HepG2 (cell line): ENCODE data around the gene ENHO. TPM values are rescaled to one million over a fixed set of nuclear protein-coding genes. Genes with fewer than 3 reads are reported as not detected.
A peak's percentile ranks its signal among the peaks of the same experiment; 100 is the strongest.

Experiments used
- ATAC-seq: fragments of 200-7000 bp; cut with Tn5 transposase; 3 replicates; pipeline ENCODE4 v1.9.1; 2020; ENCODE audit warnings: mild to moderate bottlenecking, moderate library complexity
- BruUV-seq: library from RNA; stranded (reverse); fragments of 400-500 nt; replicated peaks from 2 replicates; lab custom pipeline; 2021; lab: Mats Ljungman, UMichigan
- CTCF ChIA-PET: fragments of 300-600 bp; formaldehyde crosslinking; extraction: SDS; loops from one replicate; lab custom pipeline; 2021; ENCODE audit warnings: low total read pairs, inconsistent platforms, low intra/inter-chr PET ratio; lab: Yijun Ruan, JAX
- POLR2A ChIA-PET: fragments of 350-600 bp; sonication (Branson Sonifier 250); formaldehyde crosslinking; loops from one replicate; lab custom pipeline; 2020; ENCODE audit warnings: antibody characterized with exemption, inconsistent platforms; lab: Yijun Ruan, JAX
- DNase-seq: peaks from one replicate; pipeline ENCODE4 v3.0.0-alpha.2; 2015; ENCODE audit warnings: low spot score
- FAIRE-seq: peaks from 3 replicates; lab custom pipeline; 2011; peaks lifted over from hg19 to GRCh38; lab: Jason Lieb, UNC
- H2AFZ ChIP-seq: one replicate; pipeline ENCODE4 v1.6.1; 2011; ENCODE audit warnings: low read length, inconsistent platforms
- H3K27ac ChIP-seq: fragments of 300-600 bp; 3 replicates; pipeline ENCODE4 v1.8.0; 2011; ENCODE audit warnings: mixed run types, mild to moderate bottlenecking, mixed read lengths, low read length, inconsistent platforms; ENCODE audit not compliant: insufficient read depth; ENCODE audit errors: extremely low read length
- H3K27me3 ChIP-seq, 2 experiments: fragments of 200-600 bp in 1 of 2; 2 replicates in 1 of 2; 3 replicates in 1 of 2; pipeline versions ENCODE4 v1.6.0 to v1.8.0; 2011; ENCODE audit warnings: low read length in 2 of 2, mild to moderate bottlenecking in 2 of 2, moderate library complexity in 2 of 2, inconsistent platforms in 1 of 2; ENCODE audit not compliant: insufficient read depth in 2 of 2, control insufficient read depth in 1 of 2
- H3K36me3 ChIP-seq, 2 experiments: fragments of 200-600 bp in 1 of 2; replicated peaks in 1 of 2; 2 replicates in 1 of 2; 3 replicates in 1 of 2; pipeline versions ENCODE4 v1.5.1 to v1.8.0; 2011; ENCODE audit warnings: low read length in 2 of 2, inconsistent platforms in 1 of 2; ENCODE audit not compliant: insufficient read depth in 2 of 2, control insufficient read depth in 1 of 2
- H3K4me1 ChIP-seq: 2 replicates; pipeline ENCODE4 v1.5.1; 2012; ENCODE audit warnings: low read length, inconsistent platforms; ENCODE audit not compliant: insufficient read depth
- H3K4me2 ChIP-seq: 2 replicates; pipeline ENCODE4 v1.6.0; 2011; ENCODE audit warnings: low read depth, low read length, inconsistent platforms
- H3K4me3 ChIP-seq, 3 experiments: fragments of 200-600 bp in 1 of 3; sonication (generic), shearing (Covaris generic) in 1 of 3; replicated peaks in 1 of 3; 2 replicates each; pipeline ENCODE4 v1.5.1; 2011 to 2016; ENCODE audit warnings: low read length in 3 of 3, inconsistent platforms in 2 of 3, low read depth in 2 of 3, mild to moderate bottlenecking in 2 of 3, control low read depth in 1 of 3, mixed read lengths in 1 of 3; ENCODE audit not compliant: insufficient read depth in 1 of 3
- H3K79me2 ChIP-seq: one replicate; pipeline ENCODE4 v1.6.1; 2011; ENCODE audit warnings: low read length, inconsistent platforms; ENCODE audit not compliant: insufficient read depth
- H3K9ac ChIP-seq: 2 replicates; pipeline ENCODE4 v1.6.0; 2011; ENCODE audit warnings: mild to moderate bottlenecking, low read depth, low read length, inconsistent platforms; ENCODE audit not compliant: insufficient read depth
- H3K9me3 ChIP-seq: 2 replicates; pipeline ENCODE4 v1.5.1; 2012; ENCODE audit warnings: mild to moderate bottlenecking, low read length
- H4K20me1 ChIP-seq: 2 replicates; pipeline ENCODE4 v1.6.0; 2011; ENCODE audit warnings: inconsistent platforms, mild to moderate bottlenecking, low read length, moderate library complexity; ENCODE audit not compliant: insufficient read depth
- ATF6 ChIP-seq: sonication (generic); formaldehyde crosslinking; conservative IDR thresholded peaks from 2 replicates; pipeline ENCODE4 v1.4.0; 2020; ENCODE audit warnings: missing genetic modification reagents
- CTCF ChIP-seq: sonication (generic); formaldehyde crosslinking; IDR thresholded peaks from 2 replicates; pipeline ENCODE4 v1.5.0; 2020; ENCODE audit warnings: mild to moderate bottlenecking, missing genetic modification reagents, moderate library complexity
- MLX ChIP-seq: IDR thresholded peaks from 2 replicates; pipeline ENCODE4 v1.6.1; 2016
- RAD21 ChIP-seq: fragments of 450-650 bp; formaldehyde crosslinking; IDR thresholded peaks from 2 replicates; pipeline ENCODE4 v1.5.0; 2020; ENCODE audit warnings: mild to moderate bottlenecking
- SMC3 ChIP-seq: IDR thresholded peaks from 2 replicates; pipeline ENCODE4 v1.6.1; 2011; ENCODE audit warnings: low read length, improper control_type of control experiment
- STAG1 ChIP-seq: sonication (generic); formaldehyde crosslinking; IDR thresholded peaks from 2 replicates; pipeline ENCODE4 v1.4.0; 2020; ENCODE audit warnings: missing genetic modification reagents
- SUZ12 ChIP-seq: fragments of 150-350 bp; IDR thresholded peaks from 2 replicates; pipeline ENCODE4 v1.6.1; 2014; ENCODE audit warnings: low read depth, low read length
- XRCC5 ChIP-seq: fragments of 200-400 bp; formaldehyde crosslinking; optimal IDR thresholded peaks from 2 replicates; pipeline ENCODE3; 2017; ENCODE audit warnings: mild to moderate bottlenecking, low read length
- ZNF501 ChIP-seq: sonication (generic); formaldehyde crosslinking; IDR thresholded peaks from 2 replicates; pipeline ENCODE4 v1.5.1; 2020; ENCODE audit warnings: mild to moderate bottlenecking, moderate library complexity, missing genetic modification reagents
- ZNF781 ChIP-seq: sonication (generic); formaldehyde crosslinking; IDR thresholded peaks from 2 replicates; pipeline ENCODE4 v1.5.1; 2020; ENCODE audit warnings: borderline replicate concordance, mild to moderate bottlenecking, missing genetic modification reagents; ENCODE audit errors: not compliant biosample characterization
- ZNF788 ChIP-seq: sonication (generic); formaldehyde crosslinking; IDR thresholded peaks from 2 replicates; pipeline ENCODE4 v1.5.0; 2020; ENCODE audit warnings: mild to moderate bottlenecking, missing genetic modification reagents, borderline replicate concordance
- WGBS: methylation state at CpG from one replicate; pipeline ENCODE4 v1.1.6; 2017; ENCODE audit warnings: low lambda C conversion rate; 5-methylcytosine and 5-hydroxymethylcytosine counted together
- in situ Hi-C: cut with HindIII; loops from 2 replicates; pipeline ENCODE4 v1.10.0; 2017; ENCODE audit warnings: low pct_unique_long_range_greater_than_20kb; ENCODE audit not compliant: extremely low pct_ligation_motif_present
- intact Hi-C: fragments of 100-400 bp; cut with micrococcal nuclease; formaldehyde crosslinking; loops from one replicate; pipeline ENCODE4 v1.10.0; 2022; ENCODE audit not compliant: unreplicated experiment
- polyA plus RNA-seq, 8 experiments: library from polyadenylated mRNA; depleted of rRNA in 3 of 8; stranded (reverse) in 7 of 8; unstranded in 1 of 8; fragments of >200 nt; fragmentation: Illumina TruSeq in 4 of 8; extraction: Trizol in 4 of 8; gene quantifications; 2 replicates each; pipeline versions ENCODE4 v1.2.1 to v1.2.3, GENCODE V29; 2011 to 2016; ENCODE audit warnings: low read depth in 4 of 8, missing spikeins in 1 of 8, mixed read lengths in 1 of 8; ENCODE audit not compliant: insufficient read depth in 1 of 8
- total RNA-seq, 5 experiments: library from RNA; depleted of rRNA; stranded (reverse); fragments of >200 nt; fragmentation: Illumina TruSeq; extraction: Trizol; gene quantifications; 2 replicates each; pipeline ENCODE4 v1.2.3, GENCODE V29; 2016; ENCODE audit warnings: low read depth in 1 of 5
- TF ChIP-seq, protein P1 (sequence below): sonication (generic); formaldehyde crosslinking; IDR thresholded peaks from 2 replicates; pipeline ENCODE4 v1.8.1; 2023; ENCODE audit warnings: missing genetic modification reagents, inconsistent platforms, borderline replicate concordance
- TF ChIP-seq, protein P2 (sequence below): sonication (generic); formaldehyde crosslinking; IDR thresholded peaks from 2 replicates; pipeline ENCODE4 v1.4.0; 2020; ENCODE audit warnings: mild to moderate bottlenecking, missing genetic modification reagents
- TF ChIP-seq, protein P3 (sequence below): IDR thresholded peaks from 2 replicates; pipeline ENCODE4 v1.6.1; 2016; ENCODE audit warnings: missing biosample characterization, missing genetic modification reagents, low read depth

The ENHO gene
- total and polyA plus RNA-seq, 2 of the 13 experiments (the other 11 are each of a cell fraction or from before 2014, with no cell fraction given), result 0.08 to 0.60 TPM

DNA sequence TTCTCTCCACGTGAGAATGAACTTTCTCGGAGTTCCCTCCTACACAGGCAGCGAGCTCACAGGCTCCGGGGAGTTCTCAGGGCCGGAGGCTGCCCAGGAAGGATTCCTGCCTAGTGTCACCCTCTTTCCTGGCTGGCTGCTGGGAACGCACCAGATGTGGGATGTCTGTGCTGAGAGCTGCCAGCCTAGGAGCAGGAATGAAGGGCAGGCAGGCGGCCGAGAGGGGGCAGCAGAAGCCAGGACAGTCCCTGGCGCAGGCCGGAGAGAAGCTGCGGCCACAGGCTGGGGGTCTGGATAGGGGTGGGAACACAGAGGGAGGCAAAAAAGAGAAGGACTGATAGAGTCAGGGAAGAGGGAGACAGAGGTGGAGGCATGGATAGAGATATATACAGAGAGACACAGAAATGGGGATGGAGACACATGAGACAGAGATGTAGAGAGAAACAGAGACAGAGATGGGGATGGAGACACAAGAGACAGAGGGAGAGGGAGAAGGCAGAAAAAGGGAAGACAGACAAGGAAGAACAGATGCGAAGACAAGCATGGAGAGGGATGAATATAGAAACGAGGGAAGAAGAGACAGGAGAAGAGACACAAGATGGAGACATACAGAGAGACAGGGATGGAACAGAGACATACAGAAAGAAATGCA is 25.3 kb upstream of the ENHO start:
- intact Hi-C loops, result loop anchor here (1.0 to 5.0 kb wide), 4 partner anchors 43 to 111 kb away; no protein-coding TSS in a partner anchor
- ChIA-PET CTCF (interaction anchor here (0.9 to 3.9 kb wide), 8 partner anchors 30 to 144 kb away, joined by 3 to 42 read pairs (median 6); no protein-coding TSS in a partner anchor), POLR2A (no interaction called here)
- no peak overlapping the region for H3K4me3 ChIP-seq
- no peaks in the 10 kb centered on the region for H3K9me3 ChIP-seq
- DNase-seq (peak; percentile 38), FAIRE-seq (no peak), ATAC-seq (peak; percentile 89)
- no TSS peak for BruUV-seq
- H4K20me1 ChIP-seq, result peaks cover 4% of the 10 kb centered on the region; the same call in 1 of the 2 replicates
- H3K9ac ChIP-seq, result no peak overlapping the region
- in situ Hi-C loops, result no loop called here
- peaks cover 2 to 26% of the 10 kb centered on the region in 2 experiments; a peak in 4 of 5 replicates for H3K27me3 ChIP-seq
- no peaks in the 10 kb centered on the region for H3K79me2 ChIP-seq
- 5% methylated on average over 13 of the region's 13 CpGs for WGBS
- H3K4me2 ChIP-seq, result no peak overlapping the region
- H3K4me1 ChIP-seq, result peaks cover 17% of the 10 kb centered on the region
- H2AFZ ChIP-seq, result no peak overlapping the region
- TF ChIP-seq, protein P1, sequence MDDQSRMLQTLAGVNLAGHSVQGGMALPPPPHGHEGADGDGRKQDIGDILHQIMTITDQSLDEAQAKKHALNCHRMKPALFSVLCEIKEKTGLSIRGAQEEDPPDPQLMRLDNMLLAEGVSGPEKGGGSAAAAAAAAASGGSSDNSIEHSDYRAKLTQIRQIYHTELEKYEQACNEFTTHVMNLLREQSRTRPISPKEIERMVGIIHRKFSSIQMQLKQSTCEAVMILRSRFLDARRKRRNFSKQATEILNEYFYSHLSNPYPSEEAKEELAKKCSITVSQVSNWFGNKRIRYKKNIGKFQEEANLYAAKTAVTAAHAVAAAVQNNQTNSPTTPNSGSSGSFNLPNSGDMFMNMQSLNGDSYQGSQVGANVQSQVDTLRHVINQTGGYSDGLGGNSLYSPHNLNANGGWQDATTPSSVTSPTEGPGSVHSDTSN (CRISPR knock-in tag), result no peak
- TF ChIP-seq ZNF501 (CRISPR knock-in tag) (no peak), SUZ12 (peak; percentile 10; the same call in 1 of the 2 replicates), SMC3 (peak; percentile 49), XRCC5 (peak; percentile 91), STAG1 (CRISPR knock-in tag) (peak; percentile 89), ZNF781 (no peak), RAD21 (CRISPR knock-in tag) (peak; percentile 83), ATF6 (CRISPR knock-in tag) (no peak), MLX (CRISPR knock-in tag) (no peak), ZNF788 (CRISPR knock-in tag) (peak; percentile 35; the same call in 1 of the 2 replicates), CTCF (CRISPR knock-in tag) (peak; percentile 93)
- TF ChIP-seq, protein P2, sequence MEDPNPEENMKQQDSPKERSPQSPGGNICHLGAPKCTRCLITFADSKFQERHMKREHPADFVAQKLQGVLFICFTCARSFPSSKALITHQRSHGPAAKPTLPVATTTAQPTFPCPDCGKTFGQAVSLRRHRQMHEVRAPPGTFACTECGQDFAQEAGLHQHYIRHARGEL, result no peak
- TF ChIP-seq, protein P3, sequence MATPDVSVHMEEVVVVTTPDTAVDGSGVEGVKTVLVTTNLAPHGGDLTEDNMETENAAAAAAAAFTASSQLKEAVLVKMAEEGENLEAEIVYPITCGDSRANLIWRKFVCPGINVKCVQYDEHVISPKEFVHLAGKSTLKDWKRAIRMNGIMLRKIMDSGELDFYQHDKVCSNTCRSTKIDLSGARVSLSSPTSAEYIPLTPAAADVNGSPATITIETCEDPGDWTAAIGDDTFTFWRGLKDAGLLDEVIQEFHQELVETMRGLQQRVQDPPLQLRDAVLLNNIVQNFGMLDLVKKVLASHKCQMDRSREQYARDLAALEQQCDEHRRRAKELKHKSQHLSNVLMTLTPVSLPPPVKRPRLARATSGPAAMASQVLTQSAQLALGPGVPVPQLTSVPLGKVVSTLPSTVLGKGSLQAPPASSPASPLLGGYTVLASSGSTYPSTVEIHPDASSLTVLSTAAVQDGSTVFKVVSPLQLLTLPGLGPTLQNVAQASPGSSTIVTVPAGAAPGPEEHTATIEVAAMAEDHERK (CRISPR knock-in tag), result no peak
- TF ChIP-seq, all 625 proteins: peak for 7
- Histone ChIP-seq H3K27ac (no peak overlapping the region), H3K36me3 (no peaks in the 10 kb centered on the region)
